Activated B cell treated with CpG ODN at 0.5 μM for 24 hours (primary cell): Measurements from ENCODE around the gene PHTF1. TPM values are rescaled to one million over a fixed set of nuclear protein-coding genes. Genes with fewer than 3 reads are reported as not detected.

ENCODE experiments used
- ATAC-seq: fragments of 200-7000 bp; cut with Tn5 transposase; one replicate; pipeline ENCODE4 v1.10.0; 2021; ENCODE audit warnings: low read depth, mild to moderate bottlenecking, moderate library complexity
- CTCF ChIA-PET: fragments of 350-600 bp; sonication (Branson Sonifier 250); formaldehyde crosslinking; loops from one replicate; lab custom pipeline; 2021; ENCODE audit warnings: antibody characterized with exemption; lab: Charles Lee
- POLR2A ChIA-PET: fragments of 350-600 bp; sonication (Branson Sonifier 250); formaldehyde crosslinking; loops from one replicate; lab custom pipeline; 2021; ENCODE audit warnings: antibody characterized with exemption; lab: Charles Lee
- DNase-seq: peaks from one replicate; pipeline ENCODE4 v3.0.0; 2022
- H3K27ac Mint-ChIP-seq: one replicate; pipeline ENCODE4 v1.8.0; 2020; ENCODE audit warnings: mixed read lengths
- H3K27me3 Mint-ChIP-seq: one replicate; pipeline ENCODE4 v1.8.0; 2021; ENCODE audit warnings: mixed read lengths
- H3K36me3 Mint-ChIP-seq: one replicate; pipeline ENCODE4 v1.8.0; 2021; ENCODE audit warnings: low read depth, mixed read lengths
- H3K4me1 Mint-ChIP-seq: one replicate; pipeline ENCODE4 v1.8.0; 2021; ENCODE audit warnings: mixed read lengths
- H3K4me3 Mint-ChIP-seq: one replicate; pipeline ENCODE4 v1.8.0; 2020; ENCODE audit warnings: mild to moderate bottlenecking, mixed read lengths
- H3K9me3 Mint-ChIP-seq: one replicate; pipeline ENCODE4 v1.8.0; 2020; ENCODE audit warnings: mixed read lengths
- CTCF ChIP-seq: fragments of 200-600 bp; IDR thresholded peaks from one replicate; pipeline ENCODE4 v1.8.0; 2022; ENCODE audit warnings: antibody characterized with exemption, mild to moderate bottlenecking
- intact Hi-C: fragments of 100-400 bp; cut with micrococcal nuclease; formaldehyde crosslinking; loops from one replicate; pipeline ENCODE4 v1.15.1; 2024
- total RNA-seq: library from RNA; stranded (reverse); gene quantifications from 2 replicates; pipeline ENCODE4 v1.2.3, GENCODE V29; 2022

PHTF1 gene
- total RNA-seq, 1 donor from 2014 or later = 25.0 TPM

DNA sequence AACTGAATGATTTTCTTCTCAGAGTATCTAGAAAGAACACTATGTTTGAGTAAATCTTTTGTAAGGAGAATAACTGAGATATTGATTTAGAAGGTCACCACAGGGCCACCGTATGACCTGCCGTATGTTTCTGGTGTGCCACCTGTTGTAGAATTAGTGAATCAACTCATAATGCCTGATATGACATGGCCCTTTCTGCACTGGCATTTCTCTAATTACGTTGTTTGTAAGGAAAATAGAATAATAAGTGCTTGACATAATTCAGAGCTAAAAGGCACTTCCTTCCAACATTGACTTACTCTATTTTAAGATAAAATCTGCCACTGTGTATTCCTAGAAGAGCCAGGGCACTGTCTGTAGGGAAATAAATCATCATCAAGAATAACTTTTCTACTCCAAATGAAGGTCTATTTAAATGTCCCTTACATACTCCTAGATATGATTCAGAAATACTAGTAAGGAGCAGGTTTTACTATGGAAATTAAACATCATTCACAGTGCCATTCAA, 101.7 kb downstream of the PHTF1 start:
- no peak for ATAC-seq
- Mint-ChIP-seq H3K9me3 (no peaks in the 10 kb centered on the region), H3K4me1 (no peaks in the 10 kb centered on the region), H3K4me3 (no peak overlapping the region), H3K27me3 (no peaks in the 10 kb centered on the region), H3K27ac (no peak overlapping the region), H3K36me3 (no peaks in the 10 kb centered on the region)
- intact Hi-C loops = no loop called here
- TF ChIP-seq CTCF = no peak
- ChIA-PET CTCF (no interaction called here), POLR2A (no interaction called here)
- no peak for DNase-seq

DNA sequence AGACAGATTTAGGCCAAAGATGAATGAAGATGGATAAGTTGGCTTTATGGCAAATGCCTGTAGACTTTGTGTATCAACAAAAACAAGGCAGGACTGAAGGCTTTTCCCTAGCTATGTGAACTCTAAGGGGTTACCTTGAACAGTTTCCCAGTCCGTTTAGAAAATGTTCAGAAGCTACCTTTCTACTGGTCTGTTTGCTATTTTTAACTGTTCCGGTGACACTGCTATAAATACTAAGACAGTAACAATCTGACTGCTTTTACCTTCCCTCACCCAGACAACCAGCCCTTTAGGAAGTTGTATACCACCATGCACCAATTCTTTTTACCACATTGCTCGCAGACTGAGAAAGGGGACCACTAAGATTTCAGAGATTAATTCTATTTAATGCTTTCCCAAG, 102.2 kb downstream of the PHTF1 start:
- H3K9me3 Mint-ChIP-seq = no peaks in the 10 kb centered on the region
- CTCF ChIA-PET = no interaction called here
- H3K36me3 Mint-ChIP-seq = no peaks in the 10 kb centered on the region

GRCh38 chr1:113654883-113655282, 104.4 kb downstream of the PHTF1 start:
- Mint-ChIP-seq H3K36me3 (no peaks in the 10 kb centered on the region), H3K27ac (no peak overlapping the region), H3K27me3 (no peaks in the 10 kb centered on the region), H3K4me1 (no peaks in the 10 kb centered on the region), H3K4me3 (no peak overlapping the region), H3K9me3 (no peaks in the 10 kb centered on the region)
- ChIA-PET POLR2A (no interaction called here), CTCF (no interaction called here)
- ATAC-seq (no peak), DNase-seq (no peak)
- TF ChIP-seq CTCF = no peak
- intact Hi-C loops = no loop called here

More for the DNA sequence above, 102.2 kb downstream of the PHTF1 start:
- Mint-ChIP-seq H3K27me3 (no peaks in the 10 kb centered on the region), H3K27ac (no peak overlapping the region), H3K4me1 (no peaks in the 10 kb centered on the region), H3K4me3 (no peak overlapping the region)
- no peak for TF ChIP-seq CTCF
- POLR2A ChIA-PET = no interaction called here
- intact Hi-C loops = no loop called here
- ATAC-seq (no peak), DNase-seq (no peak)

- DNase-seq = no peak
- Mint-ChIP-seq H3K27ac (no peak overlapping the region), H3K4me1 (no peaks in the 10 kb centered on the region), H3K36me3 (no peaks in the 10 kb centered on the region), H3K27me3 (no peaks in the 10 kb centered on the region), H3K4me3 (no peak overlapping the region), H3K9me3 (no peaks in the 10 kb centered on the region)
- ChIA-PET CTCF (no interaction called here), POLR2A (interaction anchor here (0.6 kb wide), 1 partner anchor 105 kb away, joined by 3 read pairs; no protein-coding TSS in a partner anchor)
- no peak for ATAC-seq
- no peak for TF ChIP-seq CTCF
- intact Hi-C loops = no loop called here
Measured at GRCh38 chr1:113653741-113654140, 105.5 kb downstream of the PHTF1 start.

- no peaks in the 10 kb centered on the region for H3K9me3 Mint-ChIP-seq
- H3K27me3 Mint-ChIP-seq = no peaks in the 10 kb centered on the region
- POLR2A ChIA-PET = no interaction called here
- no peak for TF ChIP-seq CTCF
- H3K27ac Mint-ChIP-seq = no peak overlapping the region
- no peak for DNase-seq
- intact Hi-C loops = no loop called here
- CTCF ChIA-PET = no interaction called here
- ATAC-seq = no peak
- H3K4me3 Mint-ChIP-seq = no peak overlapping the region
- H3K36me3 Mint-ChIP-seq = no peaks in the 10 kb centered on the region
- no peaks in the 10 kb centered on the region for H3K4me1 Mint-ChIP-seq
Measured at GRCh38 chr1:113652771-113653170, 106.5 kb downstream of the PHTF1 start.
